GM23248 (cell line): Measurements from ENCODE around the gene UGT1A5.

Source experiments
- EZH2 ChIP-seq: fragments of 200-600 bp; sonication (generic); IDR thresholded peaks from 2 replicates; pipeline ENCODE4 v1.6.1; 2018; ENCODE audit warnings: antibody characterized with exemption, mild to moderate bottlenecking; ENCODE audit not compliant: insufficient read depth, poor library complexity, severe bottlenecking
- EZH2phosphoT487 ChIP-seq: fragments of 200-600 bp; sonication (generic); IDR thresholded peaks from 2 replicates; pipeline ENCODE4 v1.6.1; 2018; ENCODE audit warnings: antibody characterized with exemption, moderate library complexity, mild to moderate bottlenecking, low read depth; ENCODE audit not compliant: insufficient read depth

- TF ChIP-seq EZH2 (no peak), EZH2phosphoT487 (no peak)
Measured at GRCh38 chr2:233807215-233807865, 94.6 kb downstream of the UGT1A5 start.
